ENCODE results near the gene LGALSL. TPM values are rescaled to one million over a fixed set of nuclear protein-coding genes. Genes with fewer than 3 reads are reported as not detected.

LGALSL gene
- total RNA-seq, 1 donor from 2014 or later, result 1.5 TPM

GRCh38 chr2:64477037-64477436 is 23.1 kb downstream of the LGALSL start:
- DNase-seq (no peak), ATAC-seq (ENCODE audit: low read depth) (no peak)
- ChIA-PET CTCF (interaction anchor here (0.9 kb wide), 1 partner anchor 10 kb away, joined by 3 read pairs; no protein-coding TSS in a partner anchor), POLR2A (no interaction called here)
- Mint-ChIP-seq H3K4me1 (peaks cover 13% of the 10 kb centered on the region), H3K9me3 (no peaks in the 10 kb centered on the region), H3K36me3 (ENCODE audit: low read depth) (no peaks in the 10 kb centered on the region), H3K27me3 (no peaks in the 10 kb centered on the region), H3K27ac (no peak overlapping the region), H3K4me3 (no peak overlapping the region)
- intact Hi-C loops (cut with micrococcal nuclease), result no loop called here
- TF ChIP-seq CTCF (IDR thresholded peaks at IDR 0.05), result no peak

GRCh38 chr2:64477979-64478378 is 24.0 kb downstream of the LGALSL start:
- ATAC-seq (ENCODE audit: low read depth), result no peak
- no peak for TF ChIP-seq CTCF (IDR thresholded peaks at IDR 0.05)
- H3K27me3 Mint-ChIP-seq, result no peaks in the 10 kb centered on the region
- ChIA-PET POLR2A (no interaction called here), CTCF (interaction anchor here (1.9 kb wide), 1 partner anchor 10 kb away, joined by 6 read pairs; no protein-coding TSS in a partner anchor)
- H3K4me3 Mint-ChIP-seq, result no peak overlapping the region
- H3K9me3 Mint-ChIP-seq, result no peaks in the 10 kb centered on the region
- no peak overlapping the region for H3K27ac Mint-ChIP-seq
- H3K4me1 Mint-ChIP-seq, result peaks cover 13% of the 10 kb centered on the region
- no peak for DNase-seq
- no peaks in the 10 kb centered on the region for H3K36me3 Mint-ChIP-seq (ENCODE audit: low read depth)
- intact Hi-C loops (cut with micrococcal nuclease), result no loop called here

- POLR2A ChIA-PET, result no interaction called here
- no peak for ATAC-seq (ENCODE audit: low read depth)
- no peak overlapping the region for H3K27ac Mint-ChIP-seq
These were observed 24.7 kb downstream of the LGALSL start for GRCh38 chr2:64478502-64479230.

GRCh38 chr2:64479259-64480117 is 25.5 kb downstream of the LGALSL start:
- Mint-ChIP-seq H3K9me3 (no peaks in the 10 kb centered on the region), H3K27ac (no peak overlapping the region)

More at GRCh38 chr2:64478502-64479230, 24.7 kb downstream of the LGALSL start:
- no peak for DNase-seq
- no peaks in the 10 kb centered on the region for H3K36me3 Mint-ChIP-seq (ENCODE audit: low read depth)
- peaks cover 12% of the 10 kb centered on the region for H3K4me1 Mint-ChIP-seq
- CTCF ChIA-PET, result interaction anchor here (1.9 kb wide), 1 partner anchor 9 kb away, joined by 6 read pairs; no protein-coding TSS in a partner anchor
- no peak overlapping the region for H3K4me3 Mint-ChIP-seq
- intact Hi-C loops (cut with micrococcal nuclease), result no loop called here
- no peaks in the 10 kb centered on the region for H3K9me3 Mint-ChIP-seq
- no peaks in the 10 kb centered on the region for H3K27me3 Mint-ChIP-seq
- no peak for TF ChIP-seq CTCF (IDR thresholded peaks at IDR 0.05)

More at GRCh38 chr2:64479259-64480117, 25.5 kb downstream of the LGALSL start:
- no peaks in the 10 kb centered on the region for H3K36me3 Mint-ChIP-seq (ENCODE audit: low read depth)
- intact Hi-C loops (cut with micrococcal nuclease), result loop anchor here (10.0 kb wide), 1 partner anchor 785 kb away; no protein-coding TSS in a partner anchor
- peaks cover 4% of the 10 kb centered on the region for H3K4me1 Mint-ChIP-seq
- H3K4me3 Mint-ChIP-seq, result no peak overlapping the region
- ATAC-seq (ENCODE audit: low read depth) (no peak), DNase-seq (no peak)
- no peaks in the 10 kb centered on the region for H3K27me3 Mint-ChIP-seq
- ChIA-PET CTCF (interaction anchor here (0.6 to 1.9 kb wide), 3 partner anchors 8 to 148 kb away, joined by 3 to 6 read pairs (median 4); no protein-coding TSS in a partner anchor), POLR2A (no interaction called here)
- no peak for TF ChIP-seq CTCF (IDR thresholded peaks at IDR 0.05)

Measured in activated B cell treated with CpG ODN at 0.5 μM for 24 hours (primary cell).